HG03521 (cell line): Measurements from ENCODE around the gene PDAP1.
"Not testable (repeated sequence)": the region's sequence is repeated elsewhere in the genome, so short reads cannot be mapped to it uniquely, and the experiment has no call there.

Experiments used
- ATAC-seq: cut with Tn5 transposase; IDR thresholded peaks from one replicate; pipeline ENCODE4 v1.9.1; 2021; ENCODE audit warnings: mild to moderate bottlenecking, moderate library complexity; ENCODE audit not compliant: unreplicated experiment

The PDAP1 gene

DNA sequence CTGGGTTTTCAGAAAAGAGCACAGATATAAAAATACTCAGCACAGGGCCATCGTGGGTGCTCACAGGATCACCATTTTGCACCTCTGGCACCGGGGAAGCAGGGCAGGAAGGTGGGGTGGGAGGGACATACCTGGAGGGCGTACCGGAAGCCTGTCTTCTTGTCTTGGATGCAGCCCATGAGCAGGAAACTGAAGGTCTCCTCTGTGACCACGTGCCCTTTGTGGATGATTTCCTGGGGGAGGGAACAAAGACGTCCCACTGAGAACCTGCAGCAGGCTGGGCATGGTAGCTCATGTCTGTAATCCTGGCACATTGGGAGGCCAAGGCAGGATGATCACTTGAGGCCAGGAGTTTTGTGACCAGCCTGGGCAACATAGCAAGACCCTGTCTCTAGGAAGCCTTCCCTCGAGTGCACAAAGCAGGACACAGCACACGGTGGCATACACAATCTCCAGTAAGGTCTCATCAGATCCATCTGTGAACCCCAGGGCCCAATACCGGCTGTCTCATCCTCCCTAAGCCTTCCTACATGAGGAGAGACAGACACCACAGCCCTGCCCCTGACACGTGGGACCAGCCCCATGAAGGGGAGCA lies 20.7 kb upstream of the PDAP1 start:
- no peak for ATAC-seq

DNA sequence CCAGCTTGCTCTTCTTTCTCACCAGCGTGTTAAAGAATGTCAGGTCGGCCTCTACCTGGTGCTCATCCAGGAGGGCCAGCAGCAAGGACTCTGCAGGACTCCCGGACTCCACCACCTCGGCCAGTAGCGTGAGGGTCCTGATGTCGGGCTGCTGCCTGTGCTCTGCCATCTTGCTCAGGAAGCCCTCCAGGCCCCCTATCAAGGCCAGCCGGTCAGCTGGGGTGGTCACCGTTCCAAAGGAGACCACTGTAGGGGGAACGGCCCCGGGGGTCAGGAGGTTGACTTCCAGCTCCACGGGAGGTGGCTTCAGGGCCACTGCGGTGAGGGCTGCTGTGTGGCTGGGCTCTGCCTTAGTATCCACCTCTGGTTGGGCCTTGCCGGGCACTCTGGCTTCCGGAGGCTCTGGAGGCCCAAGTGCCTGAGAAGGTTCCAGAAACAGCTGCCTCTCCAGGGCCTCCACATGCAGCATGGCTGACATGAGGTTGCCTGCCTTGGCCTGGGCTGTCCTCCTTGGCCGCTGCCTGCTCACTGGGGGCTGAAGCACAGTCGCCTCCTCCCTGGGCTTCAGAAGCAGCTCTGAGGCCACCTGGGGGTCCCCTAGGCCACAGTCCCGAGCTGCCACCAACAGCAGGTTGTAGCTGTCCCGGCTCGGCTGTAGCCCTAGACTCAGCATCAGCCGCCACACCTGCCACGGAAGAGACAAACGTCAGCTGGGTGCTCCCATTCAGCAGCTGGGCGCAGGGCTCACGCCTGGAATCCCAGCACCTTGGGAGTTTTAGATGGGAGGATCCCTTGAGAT lies 16.7 kb upstream of the PDAP1 start:
- ATAC-seq, result no peak

- no peak for ATAC-seq
Observed at GRCh38 chr7:99422625-99423024, 14.2 kb upstream of the PDAP1 start.

GRCh38 chr7:99422186-99422585 lies 13.8 kb upstream of the PDAP1 start:
- no peak for ATAC-seq

DNA sequence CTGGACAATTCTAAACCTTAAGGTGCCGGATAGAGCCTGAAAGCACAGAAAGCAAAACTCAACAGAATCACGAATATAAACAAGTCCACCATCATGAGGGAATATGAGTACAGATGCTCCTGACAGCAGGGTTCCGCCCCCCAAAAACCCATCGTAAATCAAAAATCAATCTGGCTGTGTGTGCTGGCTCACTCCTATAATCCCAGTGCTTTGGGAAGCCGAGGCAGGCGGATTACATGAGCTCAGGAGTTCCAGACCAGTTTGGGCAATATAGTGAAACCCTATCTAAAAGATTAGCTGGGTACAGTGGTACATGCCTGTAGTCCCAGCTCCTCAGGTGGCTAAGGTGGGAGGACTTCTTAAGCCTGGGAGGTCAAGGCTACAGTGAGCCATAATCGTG lies 12.6 kb upstream of the PDAP1 start:
- no peak for ATAC-seq

- no peak for ATAC-seq
Observed at GRCh38 chr7:99420213-99420612, 11.8 kb upstream of the PDAP1 start.

GRCh38 chr7:99419323-99420021 lies 11.1 kb upstream of the PDAP1 start:
- ATAC-seq, result no peak

GRCh38 chr7:99418260-99418659 lies 9.9 kb upstream of the PDAP1 start:
- ATAC-seq, result no peak

- ATAC-seq, result not testable (repeated sequence)
Observed at GRCh38 chr7:99415513-99416127, 7.2 kb upstream of the PDAP1 start.

GRCh38 chr7:99410635-99411034 lies 2.2 kb upstream of the PDAP1 start:
- no peak for ATAC-seq

GRCh38 chr7:99409806-99410205 lies 1.4 kb upstream of the PDAP1 start:
- ATAC-seq, result no peak

DNA sequence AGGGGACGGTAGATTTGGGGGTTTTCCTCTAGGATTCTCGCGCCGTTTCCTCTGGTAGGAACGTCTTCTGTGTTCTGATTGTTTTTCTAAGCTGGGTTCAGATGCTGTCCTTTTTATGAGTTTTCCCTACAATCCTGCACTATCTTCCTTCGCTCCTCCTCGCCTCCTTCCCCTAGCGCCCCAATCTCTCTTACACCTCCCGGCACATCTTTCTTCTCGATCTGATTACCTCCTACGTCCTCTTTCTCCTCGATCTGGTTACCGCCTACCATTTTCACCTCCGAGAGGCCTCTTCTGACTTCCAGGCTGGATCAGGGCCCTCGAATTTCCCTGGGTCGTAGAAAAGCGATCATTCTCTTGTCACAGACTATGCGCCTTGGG lies 785 bp upstream of the PDAP1 start:
- ATAC-seq, result no peak

GRCh38 chr7:99407872-99408378 lies 472 bp downstream of the PDAP1 start:
- ATAC-seq, result no peak

- ATAC-seq, result no peak
Observed at GRCh38 chr7:99406557-99406956, 1.8 kb downstream of the PDAP1 start.

GRCh38 chr7:99404977-99405320 lies 3.4 kb downstream of the PDAP1 start:
- no peak for ATAC-seq

GRCh38 chr7:99404235-99404976 lies 4.0 kb downstream of the PDAP1 start:
- ATAC-seq, result no peak

GRCh38 chr7:99403764-99404163 lies 4.6 kb downstream of the PDAP1 start:
- ATAC-seq, result no peak

DNA sequence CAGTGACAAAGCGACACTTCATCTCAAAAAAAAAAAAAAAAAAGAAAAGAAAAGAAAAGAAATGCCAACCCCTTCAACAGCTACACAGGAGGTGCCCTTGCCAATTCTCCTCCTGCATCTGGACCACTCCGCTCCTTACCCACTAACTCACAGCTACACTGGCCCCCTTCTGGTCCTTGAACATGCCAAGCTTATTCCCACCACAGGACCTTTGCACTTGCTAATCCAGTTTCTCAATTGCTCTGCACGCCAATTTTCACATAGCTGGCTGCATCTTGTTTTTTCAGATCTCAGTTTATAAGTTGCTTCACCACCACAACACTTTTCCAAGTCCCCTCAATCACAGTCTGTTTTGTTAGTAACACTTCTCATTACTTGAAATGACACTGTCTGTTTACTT lies 5.5 kb downstream of the PDAP1 start:
- no peak for ATAC-seq

DNA sequence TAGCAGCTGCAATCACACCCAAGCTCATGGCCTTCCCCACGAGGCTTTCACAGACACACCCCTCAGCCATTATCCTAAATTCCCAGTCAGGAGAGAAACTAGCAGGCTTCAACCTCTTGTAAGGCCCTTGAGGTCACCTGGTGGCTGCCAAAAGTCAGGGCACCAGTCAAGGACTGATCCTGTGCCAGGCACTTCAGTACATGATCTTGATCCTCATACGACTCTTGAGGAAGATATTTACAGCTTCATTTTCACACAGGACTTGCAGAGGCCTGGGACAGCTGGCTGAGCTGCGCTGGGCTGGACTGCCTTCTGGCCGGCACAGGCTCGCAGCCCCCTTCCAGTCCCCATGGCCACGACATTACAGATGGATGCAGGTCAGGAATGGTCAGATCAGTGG lies 8.8 kb downstream of the PDAP1 start:
- no peak for ATAC-seq

DNA sequence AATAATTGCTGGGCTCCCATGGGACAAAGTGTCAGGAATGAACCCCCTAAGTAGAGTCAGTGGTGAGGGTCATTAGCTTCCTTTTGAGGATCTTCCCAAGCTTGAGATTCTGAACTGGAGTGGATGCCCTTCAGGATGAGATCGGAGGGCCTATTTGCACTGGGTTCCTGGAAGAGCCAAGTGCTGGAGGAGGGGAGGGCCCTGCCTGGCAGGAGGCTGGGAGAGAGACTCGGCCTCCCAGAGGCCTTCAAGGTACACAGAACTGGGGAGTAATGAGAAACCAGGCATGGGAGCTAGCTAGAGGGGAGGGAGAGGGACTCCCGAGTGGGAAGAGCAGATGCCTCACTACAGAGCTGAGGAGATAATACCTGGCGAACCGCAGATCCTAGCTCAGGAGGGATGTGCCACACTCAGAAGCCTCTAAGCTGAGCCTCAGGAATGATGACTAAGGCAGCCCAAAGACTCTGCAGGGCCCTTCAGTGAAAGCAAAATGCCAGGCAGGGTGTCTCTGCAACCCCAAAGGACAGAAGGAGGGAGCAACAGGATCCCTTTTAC lies 9.4 kb downstream of the PDAP1 start:
- ATAC-seq, result no peak
